Esophagus muscularis mucosa (tissue), 4 donors: ENCODE results near the gene EPHB1. TPM values are rescaled to one million over a fixed set of nuclear protein-coding genes. Genes with fewer than 3 reads are reported as not detected.

Source experiments
- DNase-seq: peaks from one replicate; pipeline ENCODE4 v3.0.0-alpha.2; 2017; ENCODE audit errors: extremely low spot score
- H3K27ac ChIP-seq, 4 donors: fragments of 200-600 bp; sonication (generic); replicated peaks in 1 of 4; 1 replicate in 3 of 4; 2 replicates in 1 of 4; pipeline ENCODE4 v1.5.1; 2016 to 2019; ENCODE audit warnings: mild to moderate bottlenecking in 1 of 4
- H3K27me3 ChIP-seq, 4 donors: fragments of 200-600 bp; sonication (generic); one replicate each; pipeline versions ENCODE4 v1.5.1 to v1.6.0; 2016 to 2019
- H3K36me3 ChIP-seq, 4 donors: fragments of 200-600 bp; sonication (generic); one replicate each; pipeline ENCODE4 v1.5.1; 2016 to 2019
- H3K4me1 ChIP-seq, 4 donors: fragments of 200-600 bp; sonication (generic); one replicate each; pipeline ENCODE4 v1.5.1; 2016 to 2019
- H3K4me3 ChIP-seq, 4 donors: fragments of 200-600 bp; sonication (generic); 1 replicate in 2 of 4; 2 replicates in 2 of 4; pipeline ENCODE4 v1.5.1; 2016 to 2019; ENCODE audit warnings: mild to moderate bottlenecking in 4 of 4, moderate library complexity in 1 of 4
- H3K9me3 ChIP-seq, 4 donors: fragments of 200-600 bp; sonication (generic); 1 replicate in 3 of 4; 2 replicates in 1 of 4; pipeline ENCODE4 v1.5.1; 2016 to 2019
- CTCF ChIP-seq, 3 experiments: fragments of 200-600 bp in 2 of 3; fragments of 450-650 bp in 1 of 3; sonication (generic) in 2 of 3; IDR thresholded peaks; one replicate each; pipeline ENCODE4 v1.5.1; 2017 to 2019; ENCODE audit warnings: antibody characterized with exemption in 3 of 3, mild to moderate bottlenecking in 2 of 3, moderate library complexity in 1 of 3
- EP300 ChIP-seq: sonication (generic); formaldehyde crosslinking; IDR thresholded peaks from one replicate; pipeline ENCODE4 v1.6.1; 2017; ENCODE audit warnings: antibody characterized with exemption
- POLR2A ChIP-seq: fragments of 450-650 bp; IDR thresholded peaks from one replicate; pipeline ENCODE4 v1.6.1; 2017; ENCODE audit warnings: antibody characterized with exemption, moderate library complexity, mild to moderate bottlenecking, low read depth
- POLR2AphosphoS5 ChIP-seq, 2 donors: sonication (generic); formaldehyde crosslinking; IDR thresholded peaks; one replicate each; pipeline ENCODE4 v1.6.1; 2017; ENCODE audit warnings: antibody characterized with exemption in 2 of 2
- WGBS: methylation state at CpG from one replicate; pipeline ENCODE4 v1.1.5; 2018; 5-methylcytosine and 5-hydroxymethylcytosine counted together
- intact Hi-C: fragments of 100-400 bp; cut with DNase I; formaldehyde crosslinking; loops from one replicate; pipeline ENCODE4 v1.15.1; 2023
- total RNA-seq, 4 donors: library from RNA; depleted of rRNA; stranded (reverse); fragments of >200 nt; gene quantifications; one replicate each; pipeline versions ENCODE4 v1.1.0 to v1.2.1, GENCODE V29; 2016

Gene EPHB1
- total RNA-seq, 4 donors from 2014 or later, result under 0.01 to 6.1 (median 2.8) TPM

GRCh38 chr3:134911586-134912548, 116.8 kb downstream of the EPHB1 start:
- Histone ChIP-seq H3K4me3 (no peak overlapping the region), H3K36me3 (no peaks in the 10 kb centered on the region), H3K27me3 (no peaks in the 10 kb centered on the region), H3K9me3 (no peaks in the 10 kb centered on the region), H3K4me1 (no peaks in the 10 kb centered on the region), H3K27ac (no peak overlapping the region)
- no peak for TF ChIP-seq CTCF (IDR thresholded peaks at IDR 0.05)
- TF ChIP-seq POLR2A, result no peak
- TF ChIP-seq EP300, result no peak
- TF ChIP-seq POLR2AphosphoS5 (IDR thresholded peaks at IDR 0.05), result no peak
- intact Hi-C loops, result no loop called here
- DNase-seq, result no peak
- WGBS, result 94% methylated on average over 10 of the region's 11 CpGs

GRCh38 chr3:134916276-134916961, 121.4 kb downstream of the EPHB1 start:
- no peak for DNase-seq
- Histone ChIP-seq H3K27me3 (no peaks in the 10 kb centered on the region), H3K27ac (no peak overlapping the region), H3K4me1 (no peaks in the 10 kb centered on the region), H3K4me3 (no peak overlapping the region), H3K36me3 (no peaks in the 10 kb centered on the region), H3K9me3 (no peaks in the 10 kb centered on the region)
- 87% methylated on average over 20 of the region's 37 CpGs for WGBS
- TF ChIP-seq POLR2A, result no peak
- intact Hi-C loops, result no loop called here

- TF ChIP-seq POLR2A (no peak), EP300 (no peak), CTCF (IDR thresholded peaks at IDR 0.05) (no peak), POLR2AphosphoS5 (IDR thresholded peaks at IDR 0.05) (no peak)
These were observed 122.6 kb downstream of the EPHB1 start for GRCh38 chr3:134917631-134918030.

GRCh38 chr3:134918441-134918840, 123.4 kb downstream of the EPHB1 start:
- TF ChIP-seq POLR2A, result no peak
- no peak for TF ChIP-seq CTCF (IDR thresholded peaks at IDR 0.05)
- no peak for TF ChIP-seq EP300
- TF ChIP-seq POLR2AphosphoS5 (IDR thresholded peaks at IDR 0.05), result no peak
- Histone ChIP-seq H3K36me3 (no peaks in the 10 kb centered on the region), H3K4me3 (no peak overlapping the region), H3K4me1 (no peaks in the 10 kb centered on the region), H3K27ac (no peak overlapping the region), H3K27me3 (no peaks in the 10 kb centered on the region), H3K9me3 (peaks cover 0 to 3% (median 0%) of the 10 kb centered on the region in 4 donors)
- no peak for DNase-seq
- 38% methylated on average over 1 of the region's 1 CpG for WGBS
- intact Hi-C loops, result no loop called here

More at GRCh38 chr3:134917631-134918030, 122.6 kb downstream of the EPHB1 start:
- no peak for DNase-seq
- no peak overlapping the region for H3K27ac ChIP-seq
- no peaks in the 10 kb centered on the region for H3K27me3 ChIP-seq
- no peaks in the 10 kb centered on the region for H3K9me3 ChIP-seq
- H3K4me3 ChIP-seq, result no peak overlapping the region
- H3K4me1 ChIP-seq, result no peaks in the 10 kb centered on the region
- no peaks in the 10 kb centered on the region for H3K36me3 ChIP-seq
- intact Hi-C loops, result no loop called here

GRCh38 chr3:134922101-134922500, 127.0 kb downstream of the EPHB1 start:
- intact Hi-C loops, result no loop called here
- no peak overlapping the region for H3K4me3 ChIP-seq
- DNase-seq, result no peak
- no peaks in the 10 kb centered on the region for H3K4me1 ChIP-seq
- peaks cover 0 to 12% (median 10%) of the 10 kb centered on the region in 4 donors for H3K9me3 ChIP-seq
- no peak overlapping the region for H3K27ac ChIP-seq
- TF ChIP-seq EP300 (no peak), POLR2AphosphoS5 (IDR thresholded peaks at IDR 0.05) (no peak), CTCF (IDR thresholded peaks at IDR 0.05) (no peak), POLR2A (no peak)
- H3K27me3 ChIP-seq, result no peaks in the 10 kb centered on the region
- WGBS, result 92% methylated on average over 3 of the region's 3 CpGs
- H3K36me3 ChIP-seq, result no peaks in the 10 kb centered on the region
